Measurements from ENCODE around the gene LCOR.
"Not testable (repeated sequence)": the region's sequence is repeated elsewhere in the genome, so short reads cannot be mapped to it uniquely, and the experiment has no call there.

DNA sequence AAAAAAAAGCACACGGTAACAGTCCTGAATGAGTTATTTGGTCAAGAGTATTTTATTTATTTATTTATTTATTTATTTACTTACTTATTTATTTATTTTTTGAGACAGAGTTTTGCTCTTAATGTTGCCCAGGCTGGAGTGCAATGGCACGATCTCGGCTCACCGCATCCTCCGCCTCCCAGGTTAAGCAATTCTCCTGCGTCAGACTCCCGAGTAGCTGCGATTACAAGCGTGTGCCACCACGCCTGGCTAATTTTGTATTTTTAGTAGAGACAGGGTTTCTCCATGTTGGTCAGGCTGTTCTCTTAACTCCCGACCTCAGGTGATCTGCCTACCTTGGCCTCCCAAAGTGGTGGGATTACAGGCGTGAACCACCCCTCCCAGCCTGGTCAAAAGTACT, 15.3 kb downstream of the LCOR start:
- TF ChIP-seq POLR2A (IDR thresholded peaks at IDR 0.05) = not testable (repeated sequence)
- TF ChIP-seq, protein P1, sequence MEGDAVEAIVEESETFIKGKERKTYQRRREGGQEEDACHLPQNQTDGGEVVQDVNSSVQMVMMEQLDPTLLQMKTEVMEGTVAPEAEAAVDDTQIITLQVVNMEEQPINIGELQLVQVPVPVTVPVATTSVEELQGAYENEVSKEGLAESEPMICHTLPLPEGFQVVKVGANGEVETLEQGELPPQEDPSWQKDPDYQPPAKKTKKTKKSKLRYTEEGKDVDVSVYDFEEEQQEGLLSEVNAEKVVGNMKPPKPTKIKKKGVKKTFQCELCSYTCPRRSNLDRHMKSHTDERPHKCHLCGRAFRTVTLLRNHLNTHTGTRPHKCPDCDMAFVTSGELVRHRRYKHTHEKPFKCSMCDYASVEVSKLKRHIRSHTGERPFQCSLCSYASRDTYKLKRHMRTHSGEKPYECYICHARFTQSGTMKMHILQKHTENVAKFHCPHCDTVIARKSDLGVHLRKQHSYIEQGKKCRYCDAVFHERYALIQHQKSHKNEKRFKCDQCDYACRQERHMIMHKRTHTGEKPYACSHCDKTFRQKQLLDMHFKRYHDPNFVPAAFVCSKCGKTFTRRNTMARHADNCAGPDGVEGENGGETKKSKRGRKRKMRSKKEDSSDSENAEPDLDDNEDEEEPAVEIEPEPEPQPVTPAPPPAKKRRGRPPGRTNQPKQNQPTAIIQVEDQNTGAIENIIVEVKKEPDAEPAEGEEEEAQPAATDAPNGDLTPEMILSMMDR (IDR thresholded peaks at IDR 0.05) = not testable (repeated sequence)

Data from Peyer's patch (tissue), 4 donors.